HepG2 (cell line): ENCODE data around the gene HECTD1. TPM values are rescaled to one million over a fixed set of nuclear protein-coding genes. Genes with fewer than 3 reads are reported as not detected.

Source experiments
- KLF16 ChIP-seq, 2 experiments: sonication (generic) in 1 of 2; formaldehyde crosslinking in 1 of 2; IDR thresholded peaks; 2 replicates each; pipeline versions ENCODE4 v1.6.1 to v1.8.0; 2016 to 2023; ENCODE audit warnings: missing genetic modification reagents in 2 of 2, missing compliant biosample characterization in 1 of 2
- ZBTB26 ChIP-seq: IDR thresholded peaks from 2 replicates; pipeline ENCODE4 v1.6.1; 2016; ENCODE audit warnings: missing compliant biosample characterization, missing genetic modification reagents, borderline replicate concordance
- ZBTB40 ChIP-seq, 2 experiments: fragments of 450-650 bp in 1 of 2; sonication (generic) in 1 of 2; formaldehyde crosslinking in 1 of 2; IDR thresholded peaks; 2 replicates each; pipeline versions ENCODE4 v1.6.1 to v1.8.0; 2016 to 2022; ENCODE audit warnings: antibody characterized with exemption in 1 of 2, mild to moderate bottlenecking in 1 of 2, missing genetic modification reagents in 1 of 2
- ZFP91 ChIP-seq: sonication (generic); formaldehyde crosslinking; IDR thresholded peaks from 2 replicates; pipeline ENCODE4 v1.9.0; 2022; ENCODE audit warnings: missing genetic modification reagents, mild to moderate bottlenecking, borderline replicate concordance
- ZNF280B ChIP-seq: sonication (generic); formaldehyde crosslinking; IDR thresholded peaks from 2 replicates; pipeline ENCODE4 v1.5.0; 2020; ENCODE audit warnings: missing genetic modification reagents, mild to moderate bottlenecking, borderline replicate concordance
- ZNF362 ChIP-seq: sonication (generic); formaldehyde crosslinking; IDR thresholded peaks from 2 replicates; pipeline ENCODE4 v1.4.0; 2020; ENCODE audit warnings: missing genetic modification reagents, mild to moderate bottlenecking, borderline replicate concordance
- ZNF570 ChIP-seq: sonication (generic); formaldehyde crosslinking; IDR thresholded peaks from 2 replicates; pipeline ENCODE4 v1.4.0; 2020; ENCODE audit warnings: mild to moderate bottlenecking, missing genetic modification reagents, borderline replicate concordance
- ZNF572 ChIP-seq: sonication (generic); formaldehyde crosslinking; IDR thresholded peaks from 2 replicates; pipeline ENCODE4 v1.5.1; 2020; ENCODE audit warnings: mild to moderate bottlenecking, missing genetic modification reagents
- ZNF724P ChIP-seq: sonication (generic); formaldehyde crosslinking; IDR thresholded peaks from 2 replicates; pipeline ENCODE4 v1.8.0; 2022; ENCODE audit warnings: missing genetic modification reagents, borderline replicate concordance
- ZNF781 ChIP-seq: sonication (generic); formaldehyde crosslinking; IDR thresholded peaks from 2 replicates; pipeline ENCODE4 v1.5.1; 2020; ENCODE audit warnings: borderline replicate concordance, mild to moderate bottlenecking, missing genetic modification reagents; ENCODE audit errors: not compliant biosample characterization
- polyA plus RNA-seq, 8 experiments: library from polyadenylated mRNA; depleted of rRNA in 3 of 8; stranded (reverse) in 7 of 8; unstranded in 1 of 8; fragments of >200 nt; fragmentation: Illumina TruSeq in 4 of 8; extraction: Trizol in 4 of 8; gene quantifications; 2 replicates each; pipeline versions ENCODE4 v1.2.1 to v1.2.3, GENCODE V29; 2011 to 2016; ENCODE audit warnings: low read depth in 4 of 8, missing spikeins in 1 of 8, mixed read lengths in 1 of 8; ENCODE audit not compliant: insufficient read depth in 1 of 8
- total RNA-seq, 5 experiments: library from RNA; depleted of rRNA; stranded (reverse); fragments of >200 nt; fragmentation: Illumina TruSeq; extraction: Trizol; gene quantifications; 2 replicates each; pipeline ENCODE4 v1.2.3, GENCODE V29; 2016; ENCODE audit warnings: low read depth in 1 of 5

Gene HECTD1
- total and polyA plus RNA-seq, 2 of the 13 experiments (the other 11 are each of a cell fraction or from before 2014, with no cell fraction given), result 312 to 560 TPM

- TF ChIP-seq ZBTB40 (IDR thresholded peaks at IDR 0.05) (no peak), ZBTB40 (CRISPR knock-in tag; IDR thresholded peaks at IDR 0.05) (no peak; the same call in 1 of the 2 replicates), ZNF572 (0 out of 2 replicates have a peak, but pooled peaks have one; percentile 23), ZNF724P (CRISPR knock-in tag) (no peak; the same call in none of the 2 replicates), ZNF570 (peak; percentile 96), KLF16 (CRISPR knock-in tag; IDR thresholded peaks at IDR 0.05) (peak in 1 of 2 experiments; percentile 93; a peak in 1 of 4 replicates), ZNF362 (CRISPR knock-in tag) (peak; percentile 66), ZBTB26 (CRISPR knock-in tag) (peak; percentile 25; the same call in 1 of the 2 replicates), ZNF781 (CRISPR knock-in tag) (peak; percentile 93), ZFP91 (CRISPR knock-in tag) (peak; percentile 88), ZNF280B (CRISPR knock-in tag) (peak; percentile 67; the same call in 1 of the 2 replicates)
Observed at GRCh38 chr14:31207287-31207754, 272 bp downstream of the HECTD1 start (continued).
